ENCODE measurements around the gene DGKQ.

GRCh38 chr4:995311-996026 is 22.1 kb upstream of the DGKQ start:
- TF ChIP-seq CTCF (IDR thresholded peaks at IDR 0.05) (no peak), EZH2 (IDR thresholded peaks at IDR 0.05) (no peak)
